ENCODE results near the gene PCDHB6.
"Not testable (repeated sequence)": the region's sequence is repeated elsewhere in the genome, so short reads cannot be mapped to it uniquely, and the experiment has no call there.

The PCDHB6 gene

DNA sequence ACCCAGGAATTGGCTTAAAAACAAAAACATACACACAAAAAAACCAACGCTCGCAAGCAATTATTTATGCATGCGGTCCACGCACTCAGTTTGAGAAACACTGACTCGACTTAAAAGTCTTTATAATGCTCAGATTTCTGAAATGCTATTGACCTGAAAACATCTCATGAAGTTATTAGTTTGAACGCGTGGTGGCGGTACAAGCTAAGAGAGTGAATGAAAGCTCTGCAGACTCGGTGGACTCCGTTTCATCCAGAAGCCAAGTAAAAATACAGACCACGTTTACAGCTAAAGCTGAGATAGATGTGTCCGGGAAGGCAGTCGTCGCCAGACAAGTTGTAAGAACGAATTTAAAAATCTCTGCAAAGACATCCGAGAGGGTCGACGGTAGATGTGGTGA is at the start of gene PCDHB6:
TSS of gene PCDHB6 (plus strand) at position 246 of the 400 bp plus-strand sequence. CDS start 201 bp downstream, outside the sequence.
- peak; percentile 26 for DNase-seq (ENCODE audit: low spot score)

DNA sequence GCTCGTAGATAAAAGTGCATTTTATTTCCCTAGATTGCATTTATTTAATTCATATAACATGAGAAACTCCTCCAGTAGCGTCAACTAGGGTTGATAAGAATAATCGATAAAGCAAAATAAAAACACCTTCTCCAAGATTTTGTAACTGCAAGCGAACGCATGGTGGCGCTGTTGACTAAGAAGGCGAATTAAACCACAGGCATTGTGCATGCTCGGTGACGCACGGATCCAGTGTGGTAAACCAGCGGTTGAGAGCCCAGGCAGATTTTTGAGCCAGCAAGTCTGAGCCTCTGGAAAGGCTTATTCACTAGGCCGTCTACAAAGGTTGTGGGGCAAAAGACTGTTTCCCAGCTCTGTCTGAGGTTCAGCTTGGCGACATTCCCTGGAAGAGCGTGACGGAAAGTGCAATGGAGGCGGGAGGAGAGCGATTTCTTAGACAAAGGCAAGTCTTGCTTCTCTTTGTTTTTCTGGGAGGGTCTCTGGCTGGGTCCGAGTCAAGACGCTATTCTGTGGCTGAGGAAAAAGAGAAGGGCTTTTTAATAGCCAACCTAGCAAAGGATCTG is 49.5 kb upstream of the PCDHB6 start, which contains the start of gene PCDHB3:
TSS of gene PCDHB3 (plus strand) at position 231 of the 563 bp plus-strand sequence. CDS start at position 408, 177 bp downstream.
- peak; percentile 34 for DNase-seq (ENCODE audit: low spot score)

DNA sequence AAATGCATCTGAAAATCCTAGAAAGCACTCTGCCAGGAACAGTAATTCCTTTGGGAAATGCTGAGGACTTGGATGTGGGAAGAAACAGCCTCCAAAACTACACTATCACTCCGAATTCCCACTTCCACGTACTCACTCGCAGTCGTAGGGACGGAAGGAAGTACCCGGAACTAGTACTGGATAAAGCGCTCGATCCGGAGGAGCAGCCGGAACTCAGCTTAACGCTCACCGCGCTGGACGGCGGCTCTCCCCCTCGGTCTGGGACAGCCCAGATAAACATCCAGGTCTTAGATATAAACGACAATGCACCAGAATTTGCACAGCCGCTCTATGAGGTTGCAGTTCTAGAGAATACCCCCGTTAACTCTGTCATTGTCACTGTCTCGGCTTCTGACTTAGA is 48.8 kb upstream of the PCDHB6 start:
- no peak for DNase-seq (ENCODE audit: low spot score)

DNA sequence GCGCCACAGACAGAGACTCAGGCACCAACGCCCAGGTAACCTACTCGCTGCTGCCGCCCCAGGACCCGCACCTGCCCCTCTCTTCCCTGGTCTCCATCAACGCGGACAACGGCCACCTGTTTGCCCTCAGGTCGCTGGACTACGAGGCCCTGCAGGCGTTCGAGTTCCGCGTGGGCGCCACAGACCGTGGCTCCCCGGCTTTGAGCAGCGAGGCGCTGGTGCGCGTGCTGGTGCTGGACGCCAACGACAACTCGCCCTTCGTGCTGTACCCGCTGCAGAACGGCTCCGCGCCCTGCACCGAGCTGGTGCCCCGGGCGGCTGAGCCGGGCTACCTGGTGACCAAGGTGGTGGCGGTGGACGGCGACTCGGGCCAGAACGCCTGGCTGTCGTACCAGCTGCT is 47.8 kb upstream of the PCDHB6 start:
- not testable (repeated sequence) for DNase-seq (ENCODE audit: low spot score)

DNA sequence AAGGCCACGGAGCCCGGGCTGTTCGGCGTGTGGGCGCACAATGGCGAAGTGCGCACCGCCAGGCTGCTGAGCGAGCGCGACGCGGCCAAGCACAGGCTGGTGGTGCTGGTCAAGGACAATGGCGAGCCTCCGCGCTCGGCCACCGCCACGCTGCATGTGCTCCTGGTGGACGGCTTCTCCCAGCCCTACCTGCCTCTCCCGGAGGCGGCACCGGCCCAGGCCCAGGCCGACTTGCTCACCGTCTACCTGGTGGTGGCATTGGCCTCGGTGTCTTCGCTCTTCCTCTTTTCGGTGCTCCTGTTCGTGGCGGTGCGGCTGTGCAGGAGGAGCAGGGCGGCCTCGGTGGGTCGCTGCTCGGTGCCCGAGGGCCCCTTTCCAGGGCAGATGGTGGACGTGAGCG is 47.4 kb upstream of the PCDHB6 start:
- DNase-seq (ENCODE audit: low spot score) = not testable (repeated sequence)

DNA sequence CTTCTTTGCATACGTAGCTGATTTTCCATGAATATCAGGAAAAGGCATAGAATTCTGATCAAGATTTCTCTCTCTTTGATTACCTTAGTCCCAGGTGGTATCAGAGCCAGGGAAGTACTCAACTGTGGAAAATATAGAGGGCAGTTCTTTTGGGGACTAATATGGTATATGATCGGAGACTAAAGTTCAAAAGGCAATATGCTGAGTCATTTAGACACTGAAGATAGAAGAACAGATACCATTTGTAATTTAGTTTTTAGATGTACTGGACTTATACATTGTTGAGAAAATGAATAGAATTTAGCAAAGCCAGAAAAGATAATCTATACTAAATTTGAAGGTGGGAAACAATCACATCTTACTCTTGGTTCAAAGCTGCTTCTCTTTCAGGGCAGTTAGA is 44.5 kb upstream of the PCDHB6 start:
- no peak for DNase-seq (ENCODE audit: low spot score)

DNA sequence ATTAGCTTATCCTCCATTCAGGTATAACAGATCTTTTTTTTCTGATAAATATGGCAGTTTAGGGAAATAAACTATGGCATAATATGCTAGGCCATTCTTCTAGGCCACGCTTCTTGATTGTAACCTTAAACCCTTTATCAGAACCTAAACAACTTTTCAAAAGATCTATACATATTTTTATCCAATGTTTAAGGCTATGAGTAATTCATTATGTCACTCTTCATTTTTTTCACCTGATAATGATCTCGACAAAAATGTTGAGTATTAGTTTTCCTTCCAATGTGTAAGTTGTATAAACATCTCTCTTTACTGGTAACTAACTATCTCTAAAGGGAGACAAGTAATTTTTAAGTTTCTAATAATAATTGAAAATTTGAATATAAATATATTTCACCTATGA is 30.6 kb upstream of the PCDHB6 start:
- no peak for DNase-seq (ENCODE audit: low spot score)

DNA sequence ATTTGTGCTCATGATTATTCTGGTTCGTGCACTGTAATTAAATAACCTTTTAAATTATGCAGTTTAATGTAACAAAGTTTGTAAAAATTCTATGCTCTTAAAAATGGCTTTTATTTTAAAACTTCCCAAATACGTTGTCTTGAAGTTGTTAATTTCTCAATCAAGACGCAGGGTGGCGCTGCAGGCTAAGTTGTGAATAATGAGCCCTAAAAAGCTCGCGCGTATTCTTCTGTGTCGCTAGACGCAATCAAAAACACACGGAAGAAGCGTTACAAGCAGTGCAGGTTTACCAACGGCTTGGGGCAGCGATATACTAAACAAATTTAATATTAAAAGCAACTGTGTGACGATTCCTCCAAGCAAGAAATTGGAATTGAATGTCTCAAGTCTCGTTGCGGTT is 28.3 kb upstream of the PCDHB6 start, which contains the start of gene PCDHB4:
TSS of gene PCDHB4 (plus strand) at position 256 of the 400 bp plus-strand sequence. CDS start 181 bp downstream, outside the sequence.
- peak; percentile 46 for DNase-seq (ENCODE audit: low spot score)

DNA sequence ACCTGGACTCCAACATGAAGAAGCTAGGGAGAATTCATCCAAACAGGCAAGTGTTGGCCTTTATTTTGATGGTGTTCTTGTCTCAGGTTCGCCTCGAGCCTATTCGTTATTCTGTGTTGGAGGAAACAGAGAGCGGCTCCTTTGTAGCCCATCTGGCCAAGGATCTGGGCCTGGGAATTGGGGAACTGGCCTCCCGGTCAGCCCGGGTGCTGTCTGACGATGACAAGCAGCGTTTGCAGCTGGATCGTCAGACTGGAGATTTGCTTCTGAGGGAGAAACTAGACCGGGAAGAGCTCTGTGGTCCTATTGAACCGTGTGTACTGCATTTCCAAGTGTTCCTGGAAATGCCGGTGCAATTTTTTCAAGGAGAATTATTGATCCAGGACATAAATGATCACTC is 27.9 kb upstream of the PCDHB6 start:
- DNase-seq (ENCODE audit: low spot score) = no peak

DNA sequence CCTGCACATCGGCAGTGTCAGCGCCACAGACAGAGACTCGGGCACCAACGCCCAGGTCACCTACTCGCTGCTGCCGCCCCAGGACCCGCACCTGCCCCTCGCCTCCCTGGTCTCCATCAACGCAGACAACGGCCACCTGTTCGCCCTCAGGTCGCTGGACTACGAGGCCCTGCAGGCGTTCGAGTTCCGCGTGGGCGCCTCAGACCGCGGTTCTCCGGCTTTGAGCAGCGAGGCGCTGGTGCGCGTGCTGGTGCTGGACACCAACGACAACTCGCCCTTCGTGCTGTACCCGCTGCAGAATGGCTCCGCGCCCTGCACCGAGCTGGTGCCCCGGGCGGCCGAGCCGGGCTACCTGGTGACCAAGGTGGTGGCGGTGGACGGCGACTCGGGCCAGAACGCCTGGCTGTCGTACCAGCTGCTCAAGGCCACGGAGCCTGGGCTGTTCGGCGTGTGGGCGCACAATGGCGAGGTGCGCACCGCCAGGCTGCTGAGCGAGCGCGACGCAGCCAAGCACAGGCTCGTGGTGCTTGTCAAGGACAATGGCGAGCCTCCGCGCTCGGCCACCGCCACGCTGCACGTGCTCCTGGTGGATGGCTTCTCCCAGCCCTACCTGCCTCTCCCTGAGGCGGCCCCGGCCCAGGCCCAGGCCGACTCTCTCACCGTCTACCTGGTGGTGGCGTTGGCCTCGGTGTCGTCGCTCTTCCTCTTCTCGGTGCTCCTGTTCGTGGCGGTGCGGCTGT is 26.3 kb upstream of the PCDHB6 start:
- DNase-seq (ENCODE audit: low spot score) = not testable (repeated sequence)

DNA sequence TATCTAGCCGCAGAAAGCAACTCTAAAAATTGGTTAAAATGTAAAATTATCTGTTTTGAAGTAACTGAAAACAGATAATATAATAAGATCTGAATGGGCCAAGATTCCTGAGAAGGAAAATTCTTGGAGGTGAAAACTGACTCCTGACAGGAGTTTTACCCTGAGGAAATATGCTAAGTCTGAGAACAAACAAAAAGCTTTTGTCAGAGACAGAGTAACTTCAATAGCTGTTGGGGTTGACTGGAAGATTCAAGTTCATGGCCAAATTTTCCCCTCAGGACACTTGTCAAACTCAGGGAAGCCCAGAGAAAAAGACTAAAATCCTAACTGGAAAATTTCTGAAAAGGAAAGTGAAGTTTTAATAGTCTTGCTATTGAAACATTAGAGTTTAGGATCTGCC is 22.6 kb upstream of the PCDHB6 start:
- no peak for DNase-seq (ENCODE audit: low spot score)

DNA sequence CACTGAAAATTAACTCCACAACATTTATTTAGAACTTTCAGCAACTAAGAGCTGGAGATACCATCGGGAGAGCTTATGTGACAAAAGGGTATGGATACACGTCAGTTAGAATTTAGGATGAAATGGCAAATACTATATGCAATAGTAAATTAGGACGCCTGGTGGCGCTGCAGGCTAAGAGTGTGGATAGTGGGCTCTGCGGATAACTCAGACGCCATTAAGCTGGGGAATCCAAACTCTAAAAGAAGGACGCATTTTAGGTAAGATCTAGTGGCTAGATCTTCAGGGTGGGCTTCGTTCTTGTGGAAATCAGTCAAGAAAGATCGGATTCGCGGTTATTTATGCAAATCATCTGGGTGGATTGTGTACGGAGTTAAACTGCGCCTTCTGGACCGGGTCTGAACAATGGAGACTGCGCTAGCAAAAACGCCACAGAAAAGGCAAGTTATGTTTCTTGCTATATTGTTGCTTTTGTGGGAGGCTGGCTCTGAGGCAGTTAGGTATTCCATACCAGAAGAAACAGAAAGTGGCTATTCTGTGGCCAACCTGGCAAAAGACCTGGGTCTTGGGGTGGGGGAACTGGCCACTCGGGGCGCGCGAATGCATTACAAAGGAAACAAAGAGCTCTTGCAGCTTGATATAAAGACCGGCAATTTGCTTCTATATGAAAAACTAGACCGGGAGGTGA is 14.7 kb upstream of the PCDHB6 start, which contains the start of gene PCDHB5:
TSS of gene PCDHB5 (plus strand) at position 177 of the 688 bp plus-strand sequence. CDS start at position 406, 229 bp downstream.
- DNase-seq (ENCODE audit: low spot score) = peak; percentile 36

DNA sequence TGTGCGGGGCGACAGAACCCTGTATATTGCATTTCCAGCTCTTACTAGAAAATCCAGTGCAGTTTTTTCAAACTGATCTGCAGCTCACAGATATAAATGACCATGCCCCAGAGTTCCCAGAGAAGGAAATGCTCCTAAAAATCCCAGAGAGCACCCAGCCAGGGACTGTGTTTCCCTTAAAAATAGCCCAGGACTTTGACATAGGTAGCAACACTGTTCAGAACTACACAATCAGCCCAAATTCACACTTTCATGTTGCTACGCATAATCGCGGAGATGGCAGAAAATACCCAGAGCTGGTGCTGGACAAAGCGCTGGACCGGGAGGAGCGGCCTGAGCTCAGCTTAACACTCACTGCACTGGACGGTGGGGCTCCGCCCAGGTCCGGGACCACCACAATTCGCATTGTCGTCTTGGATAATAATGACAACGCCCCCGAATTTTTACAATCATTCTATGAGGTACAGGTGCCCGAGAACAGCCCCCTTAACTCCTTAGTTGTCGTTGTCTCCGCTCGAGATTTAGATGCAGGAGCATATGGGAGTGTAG is 14.1 kb upstream of the PCDHB6 start:
- DNase-seq (ENCODE audit: low spot score) = no peak

DNA sequence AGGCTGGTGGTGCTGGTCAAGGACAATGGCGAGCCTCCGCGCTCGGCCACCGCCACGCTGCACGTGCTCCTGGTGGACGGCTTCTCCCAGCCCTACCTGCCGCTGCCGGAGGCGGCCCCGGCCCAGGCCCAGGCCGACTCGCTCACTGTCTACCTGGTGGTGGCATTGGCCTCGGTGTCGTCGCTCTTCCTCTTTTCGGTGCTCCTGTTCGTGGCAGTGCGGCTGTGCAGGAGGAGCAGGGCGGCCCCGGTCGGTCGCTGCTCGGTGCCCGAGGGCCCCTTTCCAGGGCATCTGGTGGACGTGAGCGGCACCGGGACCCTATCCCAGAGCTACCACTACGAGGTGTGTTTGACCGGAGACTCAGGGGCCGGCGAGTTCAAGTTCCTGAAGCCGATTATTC is 12.5 kb upstream of the PCDHB6 start:
- DNase-seq (ENCODE audit: low spot score) = not testable (repeated sequence)

DNA sequence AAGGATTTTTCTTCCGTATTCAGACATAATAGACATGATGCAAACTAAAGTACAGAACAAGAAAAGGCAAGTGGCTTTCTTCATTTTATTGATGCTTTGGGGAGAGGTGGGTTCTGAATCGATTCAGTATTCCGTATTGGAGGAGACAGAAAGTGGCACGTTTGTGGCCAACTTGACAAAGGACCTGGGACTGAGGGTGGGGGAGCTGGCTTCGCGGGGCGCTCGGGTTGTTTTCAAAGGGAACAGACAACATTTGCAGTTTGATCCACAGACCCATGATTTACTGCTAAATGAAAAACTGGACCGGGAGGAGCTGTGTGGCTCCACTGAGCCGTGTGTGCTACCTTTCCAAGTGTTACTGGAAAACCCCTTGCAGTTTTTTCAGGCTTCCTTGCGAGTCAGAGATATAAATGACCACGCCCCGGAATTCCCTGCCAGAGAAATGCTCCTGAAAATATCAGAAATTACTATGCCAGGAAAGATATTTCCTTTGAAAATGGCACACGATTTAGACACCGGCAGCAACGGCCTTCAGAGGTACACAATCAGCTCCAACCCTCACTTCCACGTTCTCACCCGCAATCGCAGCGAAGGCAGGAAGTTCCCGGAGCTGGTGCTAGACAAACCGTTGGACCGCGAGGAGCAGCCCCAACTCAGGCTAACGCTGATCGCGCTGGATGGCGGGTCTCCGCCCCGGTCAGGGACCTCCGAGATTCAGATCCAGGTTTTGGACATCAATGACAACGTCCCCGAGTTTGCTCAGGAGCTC is 551 bp downstream of the PCDHB6 start:
- no peak for DNase-seq (ENCODE audit: low spot score)

DNA sequence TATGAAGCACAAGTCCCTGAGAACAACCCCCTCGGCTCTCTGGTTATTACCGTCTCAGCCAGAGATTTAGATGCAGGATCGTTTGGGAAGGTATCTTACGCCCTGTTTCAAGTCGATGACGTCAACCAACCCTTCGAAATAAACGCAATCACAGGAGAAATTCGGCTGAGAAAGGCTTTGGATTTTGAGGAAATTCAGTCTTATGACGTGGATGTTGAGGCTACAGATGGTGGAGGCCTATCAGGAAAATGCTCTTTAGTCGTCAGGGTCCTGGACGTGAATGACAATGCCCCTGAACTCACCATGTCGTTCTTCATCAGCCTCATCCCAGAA is 1.1 kb downstream of the PCDHB6 start:
- DNase-seq (ENCODE audit: low spot score) = no peak

DNA sequence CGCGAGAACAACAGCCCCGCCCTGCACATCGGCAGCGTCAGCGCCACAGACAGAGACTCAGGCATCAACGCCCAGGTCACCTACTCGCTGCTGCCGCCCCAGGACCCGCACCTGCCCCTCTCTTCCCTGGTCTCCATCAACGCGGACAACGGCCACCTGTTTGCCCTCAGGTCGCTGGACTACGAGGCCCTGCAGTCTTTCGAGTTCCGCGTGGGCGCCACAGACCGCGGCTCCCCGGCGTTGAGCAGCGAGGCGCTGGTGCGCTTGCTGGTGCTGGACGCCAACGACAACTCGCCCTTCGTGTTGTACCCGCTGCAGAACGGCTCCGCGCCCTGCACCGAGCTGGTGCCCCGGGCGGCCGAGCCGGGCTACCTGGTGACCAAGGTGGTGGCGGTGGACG is 1.8 kb downstream of the PCDHB6 start:
- DNase-seq (ENCODE audit: low spot score) = not testable (repeated sequence)

DNA sequence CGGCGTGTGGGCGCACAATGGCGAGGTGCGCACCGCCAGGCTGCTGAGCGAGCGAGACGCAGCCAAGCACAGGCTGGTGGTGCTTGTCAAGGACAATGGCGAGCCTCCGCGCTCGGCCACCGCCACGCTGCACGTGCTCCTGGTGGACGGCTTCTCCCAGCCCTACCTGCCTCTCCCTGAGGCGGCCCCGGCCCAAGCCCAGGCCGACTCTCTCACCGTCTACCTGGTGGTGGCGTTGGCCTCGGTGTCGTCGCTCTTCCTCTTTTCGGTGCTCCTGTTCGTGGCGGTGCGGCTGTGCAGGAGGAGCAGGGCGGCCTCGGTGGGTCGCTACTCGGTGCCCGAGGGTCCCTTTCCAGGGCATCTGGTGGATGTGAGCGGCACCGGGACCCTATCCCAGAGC is 2.2 kb downstream of the PCDHB6 start:
- not testable (repeated sequence) for DNase-seq (ENCODE audit: low spot score)

DNA sequence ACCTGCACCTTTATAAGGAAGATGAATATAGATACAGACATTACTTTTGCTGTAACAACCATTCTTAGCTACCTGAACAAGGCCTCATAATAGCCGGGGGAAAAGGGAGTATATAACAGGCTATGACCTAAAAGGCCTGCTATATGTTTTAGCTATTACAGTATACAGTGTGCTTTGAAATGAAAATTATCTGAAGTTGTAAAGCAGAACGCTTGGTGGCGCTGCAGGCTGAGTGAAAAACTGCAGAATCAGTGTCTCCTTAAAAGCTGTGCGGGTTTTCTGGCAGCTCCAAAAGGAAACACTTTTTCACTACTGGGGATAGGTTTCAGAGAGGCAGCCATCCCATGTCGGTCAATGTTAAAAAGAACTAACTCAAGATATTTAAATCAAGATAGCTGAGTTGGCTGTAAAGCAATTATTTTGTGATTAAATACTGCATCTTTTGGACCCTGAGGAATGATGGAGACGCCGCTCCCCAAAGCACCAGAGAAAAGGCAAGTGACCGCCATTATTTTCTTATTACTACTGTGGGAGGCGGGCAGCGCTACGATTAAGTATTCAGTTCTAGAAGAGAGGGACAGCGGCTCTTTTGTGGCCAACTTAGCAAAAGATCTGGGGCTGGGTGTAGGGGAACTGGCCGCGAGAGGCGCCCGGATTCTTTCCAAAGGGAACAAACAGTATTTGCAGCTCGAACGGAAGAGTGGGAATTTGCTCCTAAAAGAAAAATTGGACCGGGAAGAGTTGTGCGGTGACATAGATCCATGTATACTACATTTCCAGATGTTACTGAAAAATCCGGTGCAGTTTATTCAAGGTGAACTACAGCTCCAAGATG is 5.9 kb downstream of the PCDHB6 start:
- DNase-seq (ENCODE audit: low spot score) = peak; percentile 7

DNA sequence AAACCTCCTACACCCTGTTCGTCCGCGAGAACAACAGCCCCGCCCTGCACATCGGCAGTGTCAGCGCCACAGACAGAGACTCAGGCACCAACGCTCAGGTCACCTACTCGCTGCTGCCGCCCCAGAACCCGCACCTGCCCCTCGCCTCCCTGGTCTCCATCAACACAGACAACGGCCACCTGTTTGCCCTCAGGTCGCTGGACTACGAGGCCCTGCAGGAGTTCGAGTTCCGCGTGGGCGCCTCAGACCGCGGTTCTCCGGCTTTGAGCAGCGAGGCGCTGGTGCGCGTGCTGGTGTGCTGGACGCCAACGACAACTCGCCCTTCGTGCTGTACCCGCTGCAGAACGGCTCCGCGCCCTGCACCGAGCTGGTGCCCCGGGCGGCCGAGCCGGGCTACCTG is 7.5 kb downstream of the PCDHB6 start:
- DNase-seq (ENCODE audit: low spot score) = not testable (repeated sequence)

DNA sequence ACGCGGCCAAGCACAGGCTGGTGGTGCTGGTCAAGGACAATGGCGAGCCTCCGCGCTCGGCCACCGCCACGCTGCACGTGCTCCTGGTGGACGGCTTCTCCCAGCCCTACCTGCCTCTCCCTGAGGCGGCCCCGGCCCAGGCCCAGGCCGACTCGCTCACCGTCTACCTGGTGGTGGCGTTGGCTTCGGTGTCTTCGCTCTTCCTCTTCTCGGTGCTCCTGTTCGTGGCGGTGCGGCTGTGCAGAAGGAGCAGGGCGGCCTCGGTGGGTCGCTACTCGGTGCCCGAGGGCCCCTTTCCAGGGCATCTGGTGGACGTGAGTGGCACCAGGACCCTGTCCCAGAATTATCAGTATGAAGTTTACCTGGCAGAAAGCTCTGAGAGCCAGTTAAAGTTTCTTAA is 8.0 kb downstream of the PCDHB6 start:
- DNase-seq (ENCODE audit: low spot score) = not testable (repeated sequence)

Measured in cerebellar cortex (tissue), 1 donor.